HG02642 (cell line): Measurements from ENCODE around the gene MYRIP.
A peak's percentile ranks its signal among the peaks of the same experiment; 100 is the strongest.

ENCODE experiments used
- ATAC-seq: cut with Tn5 transposase; IDR thresholded peaks from one replicate; pipeline ENCODE4 v1.9.1; 2021; ENCODE audit warnings: mild to moderate bottlenecking; ENCODE audit not compliant: unreplicated experiment, poor library complexity

The MYRIP gene

GRCh38 chr3:40169983-40170382, 360.6 kb downstream of the MYRIP start:
- peak; percentile 34 for ATAC-seq

GRCh38 chr3:40170395-40170794, 361.0 kb downstream of the MYRIP start:
- peak; percentile 96 for ATAC-seq

DNA sequence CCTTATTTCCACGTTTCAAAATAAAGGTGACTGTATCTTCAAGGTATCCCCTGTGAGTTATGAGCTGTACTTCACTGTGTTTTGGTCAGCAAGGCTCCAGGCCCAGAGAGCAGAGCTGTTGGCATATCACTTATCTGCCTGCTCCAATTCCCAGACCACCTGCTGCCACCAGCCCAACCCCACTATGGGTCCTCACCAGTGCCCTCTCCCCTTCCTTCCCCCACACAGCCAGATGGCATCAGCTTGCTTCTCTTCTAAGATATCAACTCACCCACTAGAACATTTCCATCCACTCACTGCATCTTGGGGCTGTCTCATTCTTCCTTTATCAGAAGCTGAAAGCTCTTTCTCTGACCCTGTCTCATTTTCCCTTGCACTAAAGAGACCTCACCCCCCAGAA, 363.2 kb downstream of the MYRIP start:
- ATAC-seq, result no peak

DNA sequence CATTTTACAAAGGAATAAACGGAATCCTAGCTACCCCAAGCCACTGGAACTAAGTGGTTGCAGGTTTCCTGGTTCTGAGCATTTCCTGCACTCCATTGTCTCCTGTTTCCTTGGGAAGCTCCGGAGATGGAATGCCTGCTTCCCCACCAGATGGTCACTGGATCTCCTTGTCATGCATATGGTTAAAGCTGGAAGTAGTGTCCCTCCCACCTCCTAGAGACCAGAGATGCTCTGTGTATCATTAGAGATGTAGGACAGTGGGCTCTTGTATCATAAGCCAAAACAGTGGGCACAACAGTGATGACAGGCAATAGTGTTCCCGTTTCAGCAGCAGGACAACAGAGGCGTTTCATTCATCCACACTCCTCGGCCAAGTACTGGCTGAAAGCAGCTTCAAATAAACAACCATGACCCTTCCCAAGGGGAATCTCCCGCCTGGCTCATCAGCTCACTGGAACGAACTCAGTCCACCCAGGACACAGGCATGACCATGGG, 363.9 kb downstream of the MYRIP start:
- no peak for ATAC-seq

- ATAC-seq, result no peak
These were observed 368.7 kb downstream of the MYRIP start for GRCh38 chr3:40178012-40178594.

GRCh38 chr3:40179016-40179415, 369.6 kb downstream of the MYRIP start:
- peak; percentile 67 for ATAC-seq

DNA sequence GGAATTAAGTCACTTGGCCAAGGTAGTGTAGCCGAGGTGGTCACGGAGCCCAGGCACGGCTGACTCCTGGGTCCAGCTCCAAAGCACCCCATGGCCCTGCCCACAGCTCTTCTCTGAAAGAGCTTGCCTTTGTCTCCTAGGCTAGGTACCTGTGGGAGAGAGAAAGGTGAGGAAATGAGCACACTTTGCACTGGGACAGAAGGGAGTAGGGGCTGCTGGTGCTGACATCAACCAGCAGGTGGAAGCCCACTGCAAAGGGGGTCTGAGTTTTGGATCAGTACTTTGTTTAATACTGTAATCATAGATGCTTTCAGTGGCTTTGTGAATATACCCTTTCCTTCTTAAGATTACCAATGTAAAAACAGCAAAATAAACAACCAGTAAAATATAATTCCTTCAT, 371.8 kb downstream of the MYRIP start:
- no peak for ATAC-seq

- peak; percentile 51 for ATAC-seq
These were observed 375.8 kb downstream of the MYRIP start for GRCh38 chr3:40185029-40185695.

- ATAC-seq, result no peak
These were observed 377.1 kb downstream of the MYRIP start for GRCh38 chr3:40186508-40186907.

GRCh38 chr3:40187945-40188344, 378.5 kb downstream of the MYRIP start:
- peak; percentile 77 for ATAC-seq

GRCh38 chr3:40189118-40189517, 379.7 kb downstream of the MYRIP start:
- ATAC-seq, result no peak

DNA sequence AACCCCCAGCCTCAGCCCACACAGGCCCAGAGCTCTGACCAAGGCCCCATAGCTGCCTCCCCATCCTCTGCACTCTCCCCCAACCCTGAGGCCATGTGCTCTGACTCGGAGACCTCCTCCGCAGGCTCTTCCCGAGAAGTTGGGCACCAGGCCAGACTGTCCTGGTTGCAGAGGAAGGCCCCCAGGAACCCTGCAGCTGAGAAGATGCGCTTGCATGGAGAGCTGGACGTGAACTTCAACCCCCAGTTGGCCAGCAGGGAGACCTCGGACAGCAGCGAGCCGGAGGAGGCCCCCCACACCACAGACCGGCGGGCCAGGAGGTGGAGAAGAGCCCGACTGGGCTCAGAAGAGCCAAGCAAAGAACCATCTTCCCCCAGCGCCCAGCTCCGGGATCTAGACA, 380.6 kb downstream of the MYRIP start:
- no peak for ATAC-seq

DNA sequence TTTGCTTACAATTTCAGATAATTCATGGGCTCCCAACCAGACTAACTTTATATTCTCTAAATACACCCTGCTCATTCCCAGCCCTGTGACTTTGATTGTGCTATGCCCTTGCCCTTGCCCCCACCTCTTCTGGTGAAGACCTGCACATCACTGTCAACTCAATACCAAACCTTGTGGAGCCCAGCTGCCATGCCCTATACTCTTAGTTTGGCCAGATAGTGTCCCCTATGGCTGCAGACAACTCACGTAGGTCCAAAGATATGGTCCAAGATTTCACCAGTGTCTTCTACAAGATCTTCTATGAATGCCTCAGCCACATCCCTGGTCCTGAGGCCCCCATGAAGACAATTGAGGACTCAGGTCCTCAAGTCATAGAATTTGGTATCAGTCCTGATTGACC, 381.8 kb downstream of the MYRIP start:
- ATAC-seq, result no peak

- peak; percentile 61 for ATAC-seq
These were observed 382.5 kb downstream of the MYRIP start for GRCh38 chr3:40191850-40192448.

DNA sequence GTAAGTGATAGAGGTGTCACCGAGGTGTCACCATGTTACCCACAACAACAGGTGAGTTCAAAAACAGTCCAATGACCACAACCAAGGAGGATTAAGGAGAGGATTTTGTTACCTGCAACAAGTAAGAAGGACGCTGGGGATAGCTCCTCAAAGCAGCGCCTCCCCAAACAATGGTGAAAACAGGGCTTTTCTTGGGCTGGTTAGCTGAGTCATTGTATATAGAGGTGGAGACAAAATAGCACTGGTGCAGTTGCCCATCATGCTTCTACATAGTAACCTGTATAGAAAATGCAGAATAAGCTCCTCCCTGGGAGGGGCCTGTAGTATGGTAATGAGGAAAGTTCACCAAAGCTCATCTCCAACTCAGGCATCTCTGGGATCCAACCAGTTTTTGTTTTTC, 383.2 kb downstream of the MYRIP start:
- ATAC-seq, result no peak

DNA sequence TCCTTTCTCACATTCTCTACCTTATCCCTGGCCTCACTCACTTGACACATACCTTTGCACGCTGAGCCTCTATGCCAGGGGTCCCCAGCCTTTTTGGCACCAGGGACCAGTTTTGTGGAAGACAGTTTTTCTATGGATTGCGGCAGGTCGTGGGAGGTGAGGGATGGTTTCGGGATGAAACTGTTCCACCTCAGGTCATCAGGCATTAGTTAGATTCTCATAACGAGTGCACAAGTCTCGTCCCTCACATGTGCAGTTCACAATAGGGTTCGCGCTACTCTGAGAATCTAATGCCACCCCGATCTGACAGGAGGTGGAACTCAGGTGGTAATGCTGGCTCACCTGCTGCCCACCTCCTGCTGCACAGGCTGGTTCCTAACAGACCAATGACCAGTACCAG, 387.6 kb downstream of the MYRIP start:
- no peak for ATAC-seq

DNA sequence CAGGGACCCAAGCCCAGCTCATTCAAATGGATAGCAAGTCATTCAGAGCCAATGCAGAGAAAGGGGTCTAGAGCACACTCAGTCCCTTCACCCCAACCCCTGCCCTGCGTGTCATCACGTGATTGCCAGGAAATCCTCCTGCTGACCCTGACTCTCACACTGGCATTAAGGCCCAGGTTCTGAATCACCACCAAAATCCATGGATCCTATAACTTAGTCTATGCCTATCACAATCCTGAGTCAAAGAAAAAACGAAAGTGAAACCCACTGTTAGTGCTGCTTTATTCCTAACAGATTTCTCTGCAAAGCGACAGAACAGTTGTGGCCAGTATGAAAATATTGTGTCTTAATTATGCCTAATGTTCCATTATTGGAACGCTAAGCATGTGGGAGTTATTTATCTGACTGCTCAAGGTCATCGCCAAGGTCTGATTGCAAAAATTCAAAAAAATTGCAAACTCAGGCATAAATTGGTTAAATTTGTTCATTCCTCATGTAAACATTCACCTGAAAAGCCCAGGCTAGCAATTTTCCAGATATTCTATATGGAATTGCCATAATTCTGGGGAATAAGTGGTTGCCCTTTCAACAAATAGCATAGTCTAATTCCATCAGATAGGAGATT, 391.4 kb downstream of the MYRIP start:
- ATAC-seq, result no peak

DNA sequence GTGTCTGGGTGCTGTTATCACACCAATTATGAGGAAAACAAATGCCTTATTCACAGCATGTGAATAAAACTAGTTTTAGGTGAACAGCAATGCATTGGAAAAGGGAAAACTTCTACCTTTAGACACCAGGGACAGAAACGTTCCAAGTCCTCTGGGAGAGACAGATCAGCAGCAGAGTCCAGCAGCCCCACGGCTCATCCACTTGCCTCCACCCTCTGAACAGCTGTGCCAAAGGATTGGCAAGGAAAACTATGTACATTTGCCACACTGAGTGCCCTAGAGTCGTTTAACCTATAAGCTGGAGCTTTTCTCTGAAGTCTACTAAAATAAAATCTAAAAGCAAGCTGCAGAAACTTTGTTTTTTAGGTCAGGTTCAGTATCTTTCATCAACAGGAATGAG, 392.4 kb downstream of the MYRIP start:
- ATAC-seq, result no peak

- ATAC-seq, result no peak
These were observed 397.1 kb downstream of the MYRIP start for GRCh38 chr3:40206522-40206921.

- ATAC-seq, result no peak
These were observed 398.4 kb downstream of the MYRIP start for GRCh38 chr3:40207796-40208195.

DNA sequence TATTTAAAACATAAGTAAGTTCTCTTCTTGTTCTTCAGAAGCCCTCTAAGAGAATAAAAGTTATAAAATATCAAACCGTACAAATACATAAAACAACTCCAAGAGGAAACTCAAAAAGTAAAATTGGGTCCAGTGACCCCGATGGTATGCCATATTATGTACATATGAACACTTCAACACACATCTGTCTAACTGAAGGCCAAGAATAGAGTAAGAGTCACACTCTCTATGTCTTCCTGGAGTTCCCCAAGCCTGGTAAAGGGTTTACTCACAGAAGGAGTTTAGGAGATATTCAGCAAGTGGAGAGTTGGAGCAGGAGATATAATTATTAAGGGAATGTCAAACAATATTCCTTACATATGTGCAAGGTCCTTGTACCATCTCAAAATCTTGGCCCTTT, 398.8 kb downstream of the MYRIP start:
- no peak for ATAC-seq
